ENCODE results near the gene SULT4A1. TPM values are rescaled to one million over a fixed set of nuclear protein-coding genes. Genes with fewer than 3 reads are reported as not detected.

The SULT4A1 gene
- total RNA-seq, 5 donors from 2014 or later (not counting 1 experiment from before 2014, with no cell fraction given): not detected

- ATAC-seq (replicated peaks in 1 of 4): no peak
- CTCF ChIA-PET: no interaction called here
These were observed 5.7 kb upstream of the SULT4A1 start for GRCh38 chr22:43867839-43868635.

GRCh38 chr22:43862882-43863202 is 529 bp upstream of the SULT4A1 start:
- H3K4me3 Mint-ChIP-seq: peak overlapping the region; percentile 36 to 72 (median 50)
- peaks cover 0 to 8% (median 4%) of the 10 kb centered on the region in 3 donors for H3K4me1 Mint-ChIP-seq
- POLR2A ChIA-PET: no interaction called here
- peaks cover 14 to 56% of the 10 kb centered on the region in 2 experiments for H3K27me3 ChIP-seq (replicated peaks in 1 of 2; ENCODE audit: control insufficient read depth in 2 of 2, extremely low read depth in 1 of 2, insufficient read depth in 2 of 2, low read length in 1 of 2)
- H3K36me3 ChIP-seq (ENCODE audit: control insufficient read depth in 2 of 2, extremely low read depth in 1 of 2, insufficient read depth in 1 of 2, low read length in 1 of 2): no peaks in the 10 kb centered on the region
- WGBS (ENCODE audit: insufficient coverage): no CpG with 5 or more reads among the region's 11 CpGs
- H3K27ac ChIP-seq (ENCODE audit: low read length): no peak overlapping the region
- no peaks in the 10 kb centered on the region for H3K9me3 Mint-ChIP-seq
- peaks cover 57 to 74% of the 10 kb centered on the region in 2 donors for H3K27me3 Mint-ChIP-seq
- no peak for ATAC-seq (replicated peaks in 1 of 4)
- H3K36me3 Mint-ChIP-seq: no peaks in the 10 kb centered on the region
- CTCF ChIA-PET: no interaction called here
- H3K4me3 ChIP-seq (ENCODE audit: control insufficient read depth in 1 of 2, extremely low read depth in 1 of 2, low read length in 1 of 2): peak overlapping the region in 1 of 2 donors; percentile 15
- H3K27ac Mint-ChIP-seq: no peak overlapping the region
- H3K4me1 ChIP-seq (ENCODE audit: control insufficient read depth in 1 of 2, extremely low read depth in 1 of 2, insufficient read depth in 2 of 2, low read length in 2 of 2): peaks cover 0 to 2% of the 10 kb centered on the region in 2 experiments
- no peaks in the 10 kb centered on the region for H3K9me3 ChIP-seq
- DNase-seq: no peak

More at GRCh38 chr22:43867839-43868635, 5.7 kb upstream of the SULT4A1 start:
- Histone ChIP-seq H3K27me3 (replicated peaks in 1 of 2; ENCODE audit: control insufficient read depth in 2 of 2, extremely low read depth in 1 of 2, insufficient read depth in 2 of 2, low read length in 1 of 2) (peaks cover 6 to 24% of the 10 kb centered on the region in 2 experiments), H3K9me3 (no peaks in the 10 kb centered on the region), H3K4me3 (ENCODE audit: control insufficient read depth in 1 of 2, extremely low read depth in 1 of 2, low read length in 1 of 2) (no peak overlapping the region), H3K27ac (ENCODE audit: low read length) (no peak overlapping the region), H3K36me3 (ENCODE audit: control insufficient read depth in 2 of 2, extremely low read depth in 1 of 2, insufficient read depth in 1 of 2, low read length in 1 of 2) (no peaks in the 10 kb centered on the region), H3K4me1 (ENCODE audit: control insufficient read depth in 1 of 2, extremely low read depth in 1 of 2, insufficient read depth in 2 of 2, low read length in 2 of 2) (no peaks in the 10 kb centered on the region)
- no peak overlapping the region for H3K27ac Mint-ChIP-seq
- no peaks in the 10 kb centered on the region for H3K36me3 Mint-ChIP-seq
- H3K27me3 Mint-ChIP-seq: peaks cover 38% of the 10 kb centered on the region in 2 donors
- no CpG with 5 or more reads among the region's 11 CpGs for WGBS (ENCODE audit: insufficient coverage)
- DNase-seq: peak in 6 of 35 experiments; percentile 9 to 47 (median 14)
- POLR2A ChIA-PET: no interaction called here
- H3K4me3 Mint-ChIP-seq: no peak overlapping the region
- no peaks in the 10 kb centered on the region for H3K4me1 Mint-ChIP-seq
- peaks cover 6 to 19% (median 12%) of the 10 kb centered on the region in 3 donors for H3K9me3 Mint-ChIP-seq

GRCh38 chr22:43861529-43861928 is 784 bp downstream of the SULT4A1 start:
- POLR2A ChIA-PET: no interaction called here
- H3K27ac ChIP-seq (ENCODE audit: low read length): no peak overlapping the region

GRCh38 chr22:43860831-43861230 is 1.5 kb downstream of the SULT4A1 start:
- no peak overlapping the region for H3K27ac Mint-ChIP-seq
- H3K9me3 Mint-ChIP-seq: peaks cover 3 to 12% (median 3%) of the 10 kb centered on the region in 3 donors
- Histone ChIP-seq H3K4me3 (ENCODE audit: control insufficient read depth in 1 of 2, extremely low read depth in 1 of 2, low read length in 1 of 2) (no peak overlapping the region), H3K27ac (ENCODE audit: low read length) (no peak overlapping the region), H3K4me1 (ENCODE audit: control insufficient read depth in 1 of 2, extremely low read depth in 1 of 2, insufficient read depth in 2 of 2, low read length in 2 of 2) (peaks cover 0 to 2% of the 10 kb centered on the region in 2 experiments), H3K27me3 (replicated peaks in 1 of 2; ENCODE audit: control insufficient read depth in 2 of 2, extremely low read depth in 1 of 2, insufficient read depth in 2 of 2, low read length in 1 of 2) (peaks cover 14 to 53% of the 10 kb centered on the region in 2 experiments), H3K9me3 (no peaks in the 10 kb centered on the region), H3K36me3 (ENCODE audit: control insufficient read depth in 2 of 2, extremely low read depth in 1 of 2, insufficient read depth in 1 of 2, low read length in 1 of 2) (no peaks in the 10 kb centered on the region)
- DNase-seq (no peak), ATAC-seq (replicated peaks in 1 of 4) (no peak)
- CTCF ChIA-PET: no interaction called here
- H3K27me3 Mint-ChIP-seq: peaks cover 60 to 83% of the 10 kb centered on the region in 2 donors
- 88% methylated on average over 12 of the region's 12 CpGs for WGBS (ENCODE audit: insufficient coverage)
- POLR2A ChIA-PET: no interaction called here
- H3K4me1 Mint-ChIP-seq: peaks cover 0 to 8% (median 4%) of the 10 kb centered on the region in 3 donors
- H3K4me3 Mint-ChIP-seq: no peak overlapping the region
- H3K36me3 Mint-ChIP-seq: no peaks in the 10 kb centered on the region

More at GRCh38 chr22:43861529-43861928, 784 bp downstream of the SULT4A1 start:
- Histone ChIP-seq H3K36me3 (ENCODE audit: control insufficient read depth in 2 of 2, extremely low read depth in 1 of 2, insufficient read depth in 1 of 2, low read length in 1 of 2) (no peaks in the 10 kb centered on the region), H3K27me3 (replicated peaks in 1 of 2; ENCODE audit: control insufficient read depth in 2 of 2, extremely low read depth in 1 of 2, insufficient read depth in 2 of 2, low read length in 1 of 2) (peaks cover 14 to 51% of the 10 kb centered on the region in 2 experiments), H3K4me1 (ENCODE audit: control insufficient read depth in 1 of 2, extremely low read depth in 1 of 2, insufficient read depth in 2 of 2, low read length in 2 of 2) (peaks cover 0 to 2% of the 10 kb centered on the region in 2 experiments), H3K9me3 (no peaks in the 10 kb centered on the region), H3K4me3 (ENCODE audit: control insufficient read depth in 1 of 2, extremely low read depth in 1 of 2, low read length in 1 of 2) (no peak overlapping the region)
- no peak overlapping the region for H3K27ac Mint-ChIP-seq
- CTCF ChIA-PET: no interaction called here
- peaks cover 3 to 9% (median 3%) of the 10 kb centered on the region in 3 donors for H3K9me3 Mint-ChIP-seq
- H3K4me1 Mint-ChIP-seq: peaks cover 0 to 8% (median 4%) of the 10 kb centered on the region in 3 donors
- H3K36me3 Mint-ChIP-seq: no peaks in the 10 kb centered on the region
- DNase-seq: no peak
- no peak for ATAC-seq (replicated peaks in 1 of 4)
- H3K4me3 Mint-ChIP-seq: peak overlapping the region; percentile 23 to 58 (median 34)
- WGBS (ENCODE audit: insufficient coverage): 76% methylated on average over 7 of the region's 9 CpGs
- H3K27me3 Mint-ChIP-seq: peaks cover 65 to 82% of the 10 kb centered on the region in 2 donors

GRCh38 chr22:43860126-43860525 is 2.2 kb downstream of the SULT4A1 start:
- no peak overlapping the region for H3K27ac ChIP-seq (ENCODE audit: low read length)
- CTCF ChIA-PET: no interaction called here
- no peak overlapping the region for H3K4me3 ChIP-seq (ENCODE audit: control insufficient read depth in 1 of 2, extremely low read depth in 1 of 2, low read length in 1 of 2)
- ATAC-seq (replicated peaks in 1 of 4) (no peak), DNase-seq (no peak)
- H3K27ac Mint-ChIP-seq: no peak overlapping the region
- H3K4me1 Mint-ChIP-seq: peaks cover 0 to 8% (median 4%) of the 10 kb centered on the region in 3 donors
- peaks cover 55 to 82% of the 10 kb centered on the region in 2 donors for H3K27me3 Mint-ChIP-seq
- POLR2A ChIA-PET: no interaction called here
- H3K4me1 ChIP-seq (ENCODE audit: control insufficient read depth in 1 of 2, extremely low read depth in 1 of 2, insufficient read depth in 2 of 2, low read length in 2 of 2): peaks cover 0 to 2% of the 10 kb centered on the region in 2 experiments
- peaks cover 14 to 57% of the 10 kb centered on the region in 2 experiments for H3K27me3 ChIP-seq (replicated peaks in 1 of 2; ENCODE audit: control insufficient read depth in 2 of 2, extremely low read depth in 1 of 2, insufficient read depth in 2 of 2, low read length in 1 of 2)
- H3K9me3 ChIP-seq: no peaks in the 10 kb centered on the region
- no peaks in the 10 kb centered on the region for H3K36me3 Mint-ChIP-seq
- peaks cover 3 to 12% (median 3%) of the 10 kb centered on the region in 3 donors for H3K9me3 Mint-ChIP-seq
- H3K36me3 ChIP-seq (ENCODE audit: control insufficient read depth in 2 of 2, extremely low read depth in 1 of 2, insufficient read depth in 1 of 2, low read length in 1 of 2): no peaks in the 10 kb centered on the region
- H3K4me3 Mint-ChIP-seq: no peak overlapping the region
- 59% methylated on average over 11 of the region's 11 CpGs for WGBS (ENCODE audit: insufficient coverage)

- Mint-ChIP-seq H3K9me3 (peaks cover 3 to 12% (median 3%) of the 10 kb centered on the region in 3 donors), H3K36me3 (no peaks in the 10 kb centered on the region), H3K27me3 (peaks cover 50 to 81% of the 10 kb centered on the region in 2 donors), H3K4me1 (peaks cover 0 to 8% (median 4%) of the 10 kb centered on the region in 3 donors), H3K27ac (no peak overlapping the region), H3K4me3 (no peak overlapping the region)
- ChIA-PET CTCF (no interaction called here), POLR2A (no interaction called here)
- ATAC-seq (replicated peaks in 1 of 4) (no peak), DNase-seq (no peak)
- H3K4me3 ChIP-seq (ENCODE audit: control insufficient read depth in 1 of 2, extremely low read depth in 1 of 2, low read length in 1 of 2): no peak overlapping the region
- H3K27me3 ChIP-seq (replicated peaks in 1 of 2; ENCODE audit: control insufficient read depth in 2 of 2, extremely low read depth in 1 of 2, insufficient read depth in 2 of 2, low read length in 1 of 2): peaks cover 14 to 58% of the 10 kb centered on the region in 2 experiments
- no peaks in the 10 kb centered on the region for H3K36me3 ChIP-seq (ENCODE audit: control insufficient read depth in 2 of 2, extremely low read depth in 1 of 2, insufficient read depth in 1 of 2, low read length in 1 of 2)
- WGBS (ENCODE audit: insufficient coverage): 91% methylated on average over 6 of the region's 14 CpGs
- H3K27ac ChIP-seq (ENCODE audit: low read length): no peak overlapping the region
- H3K4me1 ChIP-seq (ENCODE audit: control insufficient read depth in 1 of 2, extremely low read depth in 1 of 2, insufficient read depth in 2 of 2, low read length in 2 of 2): peaks cover 0 to 2% of the 10 kb centered on the region in 2 experiments
- no peaks in the 10 kb centered on the region for H3K9me3 ChIP-seq
These were observed 2.7 kb downstream of the SULT4A1 start for GRCh38 chr22:43859621-43860020.
